Fibroblast of villous mesenchyme (primary cell): ENCODE results near the gene TMEM51. TPM values are rescaled to one million over a fixed set of nuclear protein-coding genes. Genes with fewer than 3 reads are reported as not detected.
A peak's percentile ranks its signal among the peaks of the same experiment; 100 is the strongest.

Experiments used
- DNase-seq: peaks from one replicate; pipeline ENCODE4 v3.0.0-alpha.2; 2010; ENCODE audit warnings: low read depth
- H3K4me3 ChIP-seq: 2 replicates; pipeline ENCODE4 v1.5.1; 2011; ENCODE audit warnings: low read depth, mild to moderate bottlenecking, low read length
- total RNA-seq: library from RNA; depleted of rRNA; stranded (reverse); fragments of >200 nt; gene quantifications from 2 replicates; pipeline ENCODE4 v1.2.3, GENCODE V29; 2012
- TF ChIP-seq, protein P1 (sequence below): IDR thresholded peaks from 2 replicates; pipeline ENCODE4 v1.5.1; 2012; ENCODE audit warnings: low read depth, mild to moderate bottlenecking, low read length; ENCODE audit not compliant: insufficient read depth

Gene TMEM51
- total RNA-seq, 1 donor, result 18.6 TPM

- DNase-seq, result no peak
Measured at GRCh38 chr1:15251857-15252835, 98.6 kb downstream of the TMEM51 start.

DNA sequence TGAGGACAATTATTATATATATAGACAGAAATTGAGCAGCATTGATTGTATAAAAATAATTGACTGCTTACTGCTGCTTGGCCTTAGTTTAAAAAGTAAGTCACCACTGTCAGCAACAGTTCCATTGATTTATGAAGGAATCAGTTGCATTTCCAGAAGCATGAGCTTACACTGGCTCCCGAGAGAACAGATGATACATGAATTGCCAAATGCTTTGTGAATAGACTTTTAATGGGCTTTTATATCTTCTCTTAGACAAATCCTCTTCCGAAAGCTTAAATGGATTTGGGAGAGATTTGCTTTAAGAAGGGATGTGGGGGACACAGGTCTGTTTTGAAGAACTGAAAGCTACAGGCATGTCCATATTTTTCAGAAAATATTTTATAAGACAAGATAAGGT is 101.0 kb downstream of the TMEM51 start:
- TF ChIP-seq, protein P1, sequence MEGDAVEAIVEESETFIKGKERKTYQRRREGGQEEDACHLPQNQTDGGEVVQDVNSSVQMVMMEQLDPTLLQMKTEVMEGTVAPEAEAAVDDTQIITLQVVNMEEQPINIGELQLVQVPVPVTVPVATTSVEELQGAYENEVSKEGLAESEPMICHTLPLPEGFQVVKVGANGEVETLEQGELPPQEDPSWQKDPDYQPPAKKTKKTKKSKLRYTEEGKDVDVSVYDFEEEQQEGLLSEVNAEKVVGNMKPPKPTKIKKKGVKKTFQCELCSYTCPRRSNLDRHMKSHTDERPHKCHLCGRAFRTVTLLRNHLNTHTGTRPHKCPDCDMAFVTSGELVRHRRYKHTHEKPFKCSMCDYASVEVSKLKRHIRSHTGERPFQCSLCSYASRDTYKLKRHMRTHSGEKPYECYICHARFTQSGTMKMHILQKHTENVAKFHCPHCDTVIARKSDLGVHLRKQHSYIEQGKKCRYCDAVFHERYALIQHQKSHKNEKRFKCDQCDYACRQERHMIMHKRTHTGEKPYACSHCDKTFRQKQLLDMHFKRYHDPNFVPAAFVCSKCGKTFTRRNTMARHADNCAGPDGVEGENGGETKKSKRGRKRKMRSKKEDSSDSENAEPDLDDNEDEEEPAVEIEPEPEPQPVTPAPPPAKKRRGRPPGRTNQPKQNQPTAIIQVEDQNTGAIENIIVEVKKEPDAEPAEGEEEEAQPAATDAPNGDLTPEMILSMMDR, result no peak
- H3K4me3 ChIP-seq, result no peak overlapping the region
- peak; percentile 13 for DNase-seq

More at GRCh38 chr1:15251857-15252835, 98.6 kb downstream of the TMEM51 start:
- TF ChIP-seq, protein P1, result no peak
- H3K4me3 ChIP-seq, result no peak overlapping the region

GRCh38 chr1:15255582-15256149 is 102.1 kb downstream of the TMEM51 start:
- no peak for DNase-seq
- TF ChIP-seq, protein P1, result no peak

DNA sequence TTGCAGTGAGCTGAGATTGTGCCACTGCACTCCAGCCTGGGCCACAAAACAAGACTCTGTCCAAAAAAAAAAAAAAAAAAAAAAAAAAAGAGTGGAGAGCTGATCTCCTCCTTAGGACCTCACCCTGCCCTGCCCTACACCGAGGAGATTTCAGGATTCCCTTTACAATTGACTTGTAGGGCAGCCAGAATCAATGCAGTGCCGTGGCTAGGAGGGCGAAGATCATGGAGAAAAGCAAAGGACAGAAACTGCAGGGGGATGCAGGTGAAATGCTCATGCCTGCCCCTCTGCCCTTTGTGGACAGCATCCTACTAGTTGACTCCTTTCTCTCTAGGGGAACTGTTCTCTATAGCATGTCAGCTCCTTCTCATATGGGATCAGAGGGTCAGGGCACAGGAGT is 103.0 kb downstream of the TMEM51 start:
- no peak for DNase-seq
- TF ChIP-seq, protein P1, result no peak

More at GRCh38 chr1:15255582-15256149, 102.1 kb downstream of the TMEM51 start:
- no peak overlapping the region for H3K4me3 ChIP-seq

DNA sequence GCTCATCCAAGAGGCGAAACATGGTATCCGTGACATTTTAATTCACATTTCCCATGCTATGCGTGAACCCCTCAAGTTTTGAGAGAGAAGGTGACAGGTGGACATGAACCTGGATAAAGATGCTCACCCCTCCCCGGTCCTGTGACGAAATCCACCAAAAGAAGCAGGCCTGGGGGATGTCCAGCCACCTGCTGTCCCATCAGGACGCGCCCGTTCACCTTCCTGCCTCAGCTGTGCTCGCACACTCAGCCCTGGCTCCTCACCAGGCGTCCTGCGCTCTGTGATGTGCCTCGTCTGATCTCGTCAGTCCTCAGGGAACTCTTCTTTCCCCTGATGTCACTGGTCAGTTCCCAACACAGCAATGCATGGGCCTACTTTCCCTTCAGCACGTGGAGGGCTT is 103.8 kb downstream of the TMEM51 start:
- no peak for DNase-seq
- TF ChIP-seq, protein P1, result no peak
- H3K4me3 ChIP-seq, result no peak overlapping the region

More for the DNA sequence above, 103.0 kb downstream of the TMEM51 start:
- no peak overlapping the region for H3K4me3 ChIP-seq

DNA sequence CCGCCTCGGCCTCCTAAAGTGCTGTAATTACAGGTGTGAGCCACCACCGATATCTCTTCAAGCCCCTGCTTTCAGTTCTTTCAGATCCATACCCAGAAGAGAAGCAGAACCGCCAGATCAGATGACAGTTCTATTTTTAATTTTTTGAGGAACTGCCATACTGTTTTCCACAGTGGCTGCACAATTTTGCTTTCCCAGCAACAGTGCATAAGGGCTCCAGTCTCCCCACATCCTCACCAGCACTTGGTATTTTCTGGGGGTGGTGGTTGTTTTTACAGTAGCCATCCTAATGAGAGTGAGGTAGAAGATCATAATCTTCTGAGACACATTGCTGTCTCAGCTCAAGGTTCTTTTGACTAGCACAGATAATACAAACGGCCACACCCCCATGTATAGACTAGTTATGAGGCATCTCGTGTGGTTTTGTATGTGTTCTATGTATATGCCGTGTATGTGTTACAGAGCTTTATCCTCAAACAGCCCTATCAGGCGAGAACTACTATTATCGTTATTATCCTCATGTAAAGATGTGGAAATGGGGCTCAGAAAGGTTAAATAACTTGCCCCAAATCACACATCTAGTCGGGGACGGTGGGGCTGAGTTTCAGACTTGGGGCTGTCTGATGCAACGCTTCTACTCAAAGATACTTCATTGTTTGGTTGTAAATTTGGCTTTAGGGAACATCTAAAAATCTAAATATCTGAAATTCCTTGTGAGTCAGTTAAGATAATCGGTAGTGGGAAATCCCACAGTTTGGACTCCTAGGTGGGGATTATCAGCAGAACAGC is 105.5 kb downstream of the TMEM51 start:
- no peak overlapping the region for H3K4me3 ChIP-seq
- TF ChIP-seq, protein P1, result no peak
- DNase-seq, result no peak
